Large intestine (tissue), 3 donors: ENCODE measurements around the gene MRC1. TPM values are rescaled to one million over a fixed set of nuclear protein-coding genes. Genes with fewer than 3 reads are reported as not detected.

Experiments
- DNase-seq, 2 donors: peaks; one replicate each; pipeline versions ENCODE4 v3.0.0 to v3.0.0-alpha.2; 2013
- H3K27ac ChIP-seq: one replicate; pipeline ENCODE4 v1.5.1; 2013; ENCODE audit warnings: low read length
- H3K27me3 ChIP-seq: 2 replicates; pipeline ENCODE4 v1.6.1; 2013; ENCODE audit warnings: low read length; ENCODE audit not compliant: control insufficient read depth, insufficient read depth
- H3K36me3 ChIP-seq: 2 replicates; pipeline ENCODE4 v1.6.1; 2013; ENCODE audit warnings: low read length; ENCODE audit not compliant: control insufficient read depth, insufficient read depth
- H3K4me1 ChIP-seq: one replicate; pipeline ENCODE4 v1.6.1; 2013; ENCODE audit warnings: low read length; ENCODE audit not compliant: control insufficient read depth, insufficient read depth
- H3K4me3 ChIP-seq: one replicate; pipeline ENCODE4 v1.5.1; 2013; ENCODE audit warnings: low read length
- H3K9me3 ChIP-seq: one replicate; pipeline ENCODE4 v1.6.1; 2013; ENCODE audit warnings: mild to moderate bottlenecking, low read depth, low read length, moderate library complexity; ENCODE audit not compliant: control insufficient read depth
- WGBS: methylation state at CpG from one replicate; pipeline ENCODE4 v1.1.5; 2013; ENCODE audit warnings: low lambda C conversion rate; ENCODE audit not compliant: insufficient coverage; 5-methylcytosine and 5-hydroxymethylcytosine counted together
- polyA plus RNA-seq: library from polyadenylated mRNA; unstranded; fragments of 120-200 nt; gene quantifications from one replicate; pipeline ENCODE4 v1.2.1, GENCODE V29; 2013

MRC1 gene
- polyA plus RNA-seq, 1 donor: 12.2 TPM

DNA sequence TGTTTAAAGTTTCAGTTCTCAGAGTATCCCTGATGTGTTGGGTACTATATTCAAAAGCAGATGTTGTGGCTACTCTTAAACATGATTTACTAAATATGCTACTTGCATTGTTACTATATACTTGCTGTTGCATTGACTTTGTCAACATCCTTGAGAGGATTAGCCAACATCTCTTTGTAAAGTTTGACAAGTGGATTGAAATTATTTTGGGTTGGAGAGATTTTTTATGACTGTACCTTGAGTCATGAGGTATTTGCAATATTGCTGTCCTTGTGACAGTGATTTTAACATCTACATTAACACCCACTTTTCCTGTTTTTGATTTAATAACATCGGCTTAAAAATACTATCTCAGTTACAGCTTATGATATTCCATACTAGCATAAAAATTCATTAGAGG is 31.9 kb downstream of the MRC1 start:
- Histone ChIP-seq H3K9me3 (no peaks in the 10 kb centered on the region), H3K4me3 (no peak overlapping the region), H3K27me3 (no peaks in the 10 kb centered on the region), H3K36me3 (no peaks in the 10 kb centered on the region), H3K27ac (no peak overlapping the region), H3K4me1 (no peaks in the 10 kb centered on the region)
- no peak for DNase-seq
- no CpG with 5 or more reads among the region's 1 CpG for WGBS

GRCh38 chr10:17842641-17843040 is 33.5 kb downstream of the MRC1 start:
- Histone ChIP-seq H3K9me3 (no peaks in the 10 kb centered on the region), H3K4me3 (no peak overlapping the region), H3K4me1 (no peaks in the 10 kb centered on the region), H3K27ac (no peak overlapping the region), H3K36me3 (no peaks in the 10 kb centered on the region), H3K27me3 (no peaks in the 10 kb centered on the region)
- WGBS: 100% methylated on average over 4 of the region's 5 CpGs
- DNase-seq: no peak

- Histone ChIP-seq H3K27me3 (no peaks in the 10 kb centered on the region), H3K4me3 (no peak overlapping the region), H3K4me1 (no peaks in the 10 kb centered on the region), H3K27ac (no peak overlapping the region), H3K36me3 (no peaks in the 10 kb centered on the region), H3K9me3 (no peaks in the 10 kb centered on the region)
- 47% methylated on average over 3 of the region's 5 CpGs for WGBS
- DNase-seq: no peak
These were observed 38.6 kb downstream of the MRC1 start for GRCh38 chr10:17847585-17848296.

GRCh38 chr10:17848646-17849045 is 39.5 kb downstream of the MRC1 start:
- no peak for DNase-seq
- Histone ChIP-seq H3K4me3 (no peak overlapping the region), H3K9me3 (no peaks in the 10 kb centered on the region), H3K27me3 (no peaks in the 10 kb centered on the region), H3K4me1 (no peaks in the 10 kb centered on the region), H3K36me3 (no peaks in the 10 kb centered on the region), H3K27ac (no peak overlapping the region)
- 90% methylated on average over 2 of the region's 5 CpGs for WGBS

DNA sequence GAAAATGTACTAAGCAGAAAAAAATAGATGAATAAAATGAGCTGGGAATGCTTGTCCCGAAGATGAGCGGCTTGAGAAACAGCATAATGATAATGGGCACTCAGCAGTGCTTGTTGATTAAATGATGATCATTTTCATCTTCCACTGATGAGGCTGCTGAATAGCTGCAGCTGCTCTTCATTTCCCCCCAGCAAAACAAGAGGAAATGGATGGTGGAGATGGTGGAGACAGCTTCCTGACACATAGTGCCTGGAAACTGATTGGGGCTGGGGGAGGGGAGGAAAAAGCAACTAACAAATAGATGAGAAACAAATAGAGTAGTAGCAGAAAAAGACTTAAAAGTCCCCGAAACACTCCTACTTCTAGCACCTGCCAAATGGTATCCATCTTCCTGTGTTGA is 41.4 kb downstream of the MRC1 start:
- H3K27ac ChIP-seq: no peak overlapping the region
- H3K4me1 ChIP-seq: no peaks in the 10 kb centered on the region
- no peak overlapping the region for H3K4me3 ChIP-seq
- H3K36me3 ChIP-seq: no peaks in the 10 kb centered on the region
- no peaks in the 10 kb centered on the region for H3K9me3 ChIP-seq
- WGBS: 60% methylated on average over 1 of the region's 3 CpGs
- no peak for DNase-seq
- no peaks in the 10 kb centered on the region for H3K27me3 ChIP-seq

- DNase-seq: no peak
- no CpG with 5 or more reads among the region's 4 CpGs for WGBS
These were observed 42.5 kb downstream of the MRC1 start for GRCh38 chr10:17851611-17852010.

DNA sequence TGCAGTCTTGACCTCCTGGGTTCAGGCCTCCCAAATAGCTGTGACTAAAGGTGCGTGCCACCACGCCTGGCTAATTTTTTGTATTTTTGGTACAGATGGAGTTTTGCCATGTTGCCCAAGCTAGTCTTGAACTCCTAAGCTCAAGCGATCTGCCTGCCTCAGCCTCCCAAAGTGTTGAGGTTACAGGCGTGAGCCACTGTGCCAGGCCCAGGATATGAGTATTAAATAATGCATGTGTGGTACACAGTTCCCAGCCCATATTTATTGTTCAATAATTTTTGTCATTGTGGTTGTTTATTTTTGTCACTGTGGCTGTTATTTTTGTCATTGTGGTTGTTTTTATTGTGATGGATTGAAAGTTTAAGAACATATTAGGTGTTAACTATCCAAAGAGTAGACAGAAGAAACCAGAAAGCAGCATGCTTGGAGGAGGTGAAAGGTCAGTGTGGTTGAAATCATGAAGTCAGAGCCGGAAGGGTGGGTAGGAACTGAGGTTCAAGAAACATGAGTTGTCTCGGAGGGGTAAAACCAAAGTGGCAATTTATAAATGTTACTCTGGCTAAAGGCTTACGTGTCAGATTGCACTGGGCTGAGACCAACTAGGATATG is 45.0 kb downstream of the MRC1 start:
- no peak overlapping the region for H3K4me3 ChIP-seq
- H3K27ac ChIP-seq: no peak overlapping the region
- 90% methylated on average over 2 of the region's 7 CpGs for WGBS
- DNase-seq: no peak
- H3K27me3 ChIP-seq: no peaks in the 10 kb centered on the region
- H3K9me3 ChIP-seq: no peaks in the 10 kb centered on the region
- H3K36me3 ChIP-seq: no peaks in the 10 kb centered on the region
- no peaks in the 10 kb centered on the region for H3K4me1 ChIP-seq

More at GRCh38 chr10:17851611-17852010, 42.5 kb downstream of the MRC1 start:
- Histone ChIP-seq H3K27ac (no peak overlapping the region), H3K9me3 (no peaks in the 10 kb centered on the region), H3K27me3 (no peaks in the 10 kb centered on the region), H3K4me1 (no peaks in the 10 kb centered on the region), H3K4me3 (no peak overlapping the region), H3K36me3 (no peaks in the 10 kb centered on the region)

DNA sequence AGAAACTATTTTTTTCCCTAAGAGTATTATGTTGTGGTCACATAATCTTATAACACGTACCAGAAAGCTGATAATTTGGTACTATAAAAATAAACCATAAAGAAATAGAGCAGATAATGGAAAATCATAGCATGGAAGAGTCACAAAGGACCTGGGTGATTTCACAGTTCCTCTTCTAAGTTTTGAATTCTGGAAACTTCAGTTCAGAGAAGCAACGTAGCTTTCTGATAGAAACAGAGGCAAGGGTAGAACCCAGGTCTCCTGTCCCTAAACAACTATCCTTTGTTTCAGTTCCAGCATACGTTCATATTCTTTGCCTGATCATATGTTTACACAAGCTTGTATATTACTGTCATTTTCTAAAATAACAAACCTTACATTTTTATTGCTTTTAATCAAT is 47.9 kb downstream of the MRC1 start:
- no peaks in the 10 kb centered on the region for H3K36me3 ChIP-seq
- no peak for DNase-seq
- no peak overlapping the region for H3K27ac ChIP-seq
- no CpG with 5 or more reads among the region's 3 CpGs for WGBS
- H3K4me1 ChIP-seq: no peaks in the 10 kb centered on the region
- H3K9me3 ChIP-seq: no peaks in the 10 kb centered on the region
- no peaks in the 10 kb centered on the region for H3K27me3 ChIP-seq
- H3K4me3 ChIP-seq: no peak overlapping the region

DNA sequence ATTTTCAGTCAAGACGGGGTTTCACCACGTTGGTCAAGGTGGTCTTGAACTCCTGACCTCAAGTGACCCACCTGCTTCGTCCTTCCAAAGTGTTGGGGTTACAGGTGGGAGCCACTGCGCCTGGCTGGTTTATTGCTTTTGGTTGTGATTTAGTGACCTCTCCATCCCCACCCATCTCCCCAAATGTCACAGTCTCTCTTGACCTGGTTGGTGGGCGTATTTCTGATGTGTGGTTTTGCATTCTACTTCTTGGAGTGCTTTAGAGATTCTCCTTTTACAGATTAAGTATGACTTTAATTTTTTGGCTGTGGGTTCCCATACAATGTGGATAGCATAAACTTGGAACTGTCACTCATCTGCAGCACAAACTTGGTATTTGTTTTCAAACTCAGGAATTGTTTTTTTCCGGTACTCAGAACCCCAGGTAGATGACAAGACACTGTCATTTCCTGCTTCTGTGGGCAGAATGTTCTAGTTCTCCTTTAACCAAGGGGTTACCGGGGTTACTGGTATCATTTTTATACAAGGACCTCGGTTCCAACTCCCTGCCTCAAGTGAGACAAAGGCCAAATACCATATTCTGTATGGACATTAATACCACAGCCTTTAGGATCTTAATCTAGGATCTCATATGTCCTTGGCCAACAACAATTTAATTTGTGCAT is 50.5 kb downstream of the MRC1 start:
- Histone ChIP-seq H3K27ac (no peak overlapping the region), H3K9me3 (no peaks in the 10 kb centered on the region), H3K4me1 (no peaks in the 10 kb centered on the region), H3K36me3 (no peaks in the 10 kb centered on the region), H3K4me3 (no peak overlapping the region), H3K27me3 (no peaks in the 10 kb centered on the region)
- no peak for DNase-seq
- WGBS: no CpG with 5 or more reads among the region's 8 CpGs

GRCh38 chr10:17861760-17862159 is 52.6 kb downstream of the MRC1 start:
- no peaks in the 10 kb centered on the region for H3K4me1 ChIP-seq
- no peak overlapping the region for H3K27ac ChIP-seq
- DNase-seq: no peak
- no peaks in the 10 kb centered on the region for H3K9me3 ChIP-seq
- WGBS: 89% methylated on average over 5 of the region's 5 CpGs
- no peak overlapping the region for H3K4me3 ChIP-seq
- H3K36me3 ChIP-seq: no peaks in the 10 kb centered on the region
- H3K27me3 ChIP-seq: no peaks in the 10 kb centered on the region
